ENCODE data around the gene DIP2C. TPM values are rescaled to one million over a fixed set of nuclear protein-coding genes. Genes with fewer than 3 reads are reported as not detected.
"Not testable (repeated sequence)": the region's sequence is repeated elsewhere in the genome, so short reads cannot be mapped to it uniquely, and the experiment has no call there.

Gene DIP2C
- total RNA-seq, 1 experiment from 2014 or later: 11.4 TPM

GRCh38 chr10:703118-703517, 13.7 kb upstream of the DIP2C start:
- Histone ChIP-seq H3K4me3 (ENCODE audit: low read depth, low read length) (no peak overlapping the region), H3K4me1 (no peaks in the 10 kb centered on the region), H3K27me3 (replicated peaks; ENCODE audit: control insufficient read depth, insufficient read depth, low read length) (peaks cover 2% of the 10 kb centered on the region; the same call in 1 of the 2 replicates), H3K36me3 (ENCODE audit: control insufficient read depth, insufficient read depth, low read length) (no peaks in the 10 kb centered on the region), H3K9me3 (peaks cover 4% of the 10 kb centered on the region; the same call in 1 of the 2 replicates)
- Mint-ChIP-seq H3K27me3 (ENCODE audit: insufficient read depth, unreplicated experiment) (peaks cover 32% of the 10 kb centered on the region), H3K4me1 (ENCODE audit: low read depth, unreplicated experiment) (no peaks in the 10 kb centered on the region), H3K36me3 (ENCODE audit: insufficient read depth, unreplicated experiment) (no peaks in the 10 kb centered on the region), H3K9me3 (ENCODE audit: unreplicated experiment) (no peaks in the 10 kb centered on the region), H3K27ac (ENCODE audit: unreplicated experiment) (no peak overlapping the region), H3K4me3 (ENCODE audit: unreplicated experiment) (no peak overlapping the region)
- no peak for DNase-seq
- no peak for TF ChIP-seq CTCF (IDR thresholded peaks at IDR 0.05; ENCODE audit: insufficient read depth in 1 of 2, low read depth in 1 of 2, low read length in 1 of 2, severe bottlenecking in 1 of 2, unreplicated experiment in 1 of 2)
- CTCF ChIA-PET: no interaction called here
- POLR2A ChIA-PET: no interaction called here
- BruUV-seq (replicated peaks): no TSS peak
- intact Hi-C loops (cut with micrococcal nuclease; ENCODE audit: unreplicated experiment): no loop called here

- H3K4me3 ChIP-seq (ENCODE audit: low read depth, low read length); H3K9me3 ChIP-seq; DNase-seq; H3K36me3 ChIP-seq (ENCODE audit: control insufficient read depth, insufficient read depth, low read length); H3K4me3 Mint-ChIP-seq (ENCODE audit: unreplicated experiment); H3K27ac Mint-ChIP-seq (ENCODE audit: unreplicated experiment); intact Hi-C loops (cut with micrococcal nuclease; ENCODE audit: unreplicated experiment); POLR2A ChIA-PET; H3K9me3 Mint-ChIP-seq (ENCODE audit: unreplicated experiment); H3K36me3 Mint-ChIP-seq (ENCODE audit: insufficient read depth, unreplicated experiment); BruUV-seq (replicated peaks); H3K4me1 ChIP-seq; H3K4me1 Mint-ChIP-seq (ENCODE audit: low read depth, unreplicated experiment); H3K27me3 ChIP-seq (replicated peaks; ENCODE audit: control insufficient read depth, insufficient read depth, low read length); CTCF ChIA-PET: not testable (repeated sequence)
- peaks cover 28% of the 10 kb centered on the region for H3K27me3 Mint-ChIP-seq (ENCODE audit: insufficient read depth, unreplicated experiment)
Observed at GRCh38 chr10:700183-700582, 10.7 kb upstream of the DIP2C start.

GRCh38 chr10:697097-697875, 7.8 kb upstream of the DIP2C start:
- BruUV-seq (replicated peaks): no TSS peak
- H3K4me3 Mint-ChIP-seq (ENCODE audit: unreplicated experiment): no peak overlapping the region
- peaks cover 8% of the 10 kb centered on the region; the same call in 1 of the 2 replicates for H3K4me1 ChIP-seq
- no peaks in the 10 kb centered on the region for H3K36me3 Mint-ChIP-seq (ENCODE audit: insufficient read depth, unreplicated experiment)
- ChIA-PET POLR2A (no interaction called here), CTCF (interaction anchor here (0.6 to 1.5 kb wide), 2 partner anchors 10 to 443 kb away, joined by 4 read pairs; no protein-coding TSS in a partner anchor)
- no peak overlapping the region for H3K27ac Mint-ChIP-seq (ENCODE audit: unreplicated experiment)
- H3K4me3 ChIP-seq (ENCODE audit: low read depth, low read length): no peak overlapping the region
- intact Hi-C loops (cut with micrococcal nuclease; ENCODE audit: unreplicated experiment): no loop called here
- H3K9me3 ChIP-seq: no peaks in the 10 kb centered on the region
- DNase-seq: no peak
- H3K27me3 ChIP-seq (replicated peaks; ENCODE audit: control insufficient read depth, insufficient read depth, low read length): peaks cover 2% of the 10 kb centered on the region; the same call in 1 of the 2 replicates
- no peaks in the 10 kb centered on the region for H3K9me3 Mint-ChIP-seq (ENCODE audit: unreplicated experiment)
- H3K4me1 Mint-ChIP-seq (ENCODE audit: low read depth, unreplicated experiment): peaks cover 6% of the 10 kb centered on the region
- TF ChIP-seq CTCF (IDR thresholded peaks at IDR 0.05; ENCODE audit: insufficient read depth in 1 of 2, low read depth in 1 of 2, low read length in 1 of 2, severe bottlenecking in 1 of 2, unreplicated experiment in 1 of 2): no peak
- H3K36me3 ChIP-seq (ENCODE audit: control insufficient read depth, insufficient read depth, low read length): no peaks in the 10 kb centered on the region
- H3K27me3 Mint-ChIP-seq (ENCODE audit: insufficient read depth, unreplicated experiment): peaks cover 18% of the 10 kb centered on the region
